ENCODE data around the gene ADAMTS17. TPM values are rescaled to one million over a fixed set of nuclear protein-coding genes. Genes with fewer than 3 reads are reported as not detected.

ADAMTS17 gene
- total RNA-seq, 1 donor from 2014 or later: 6.2 TPM

GRCh38 chr15:100007609-100008008 lies 334.2 kb downstream of the ADAMTS17 start:
- H3K4me1 ChIP-seq: no peaks in the 10 kb centered on the region
- no peak for TF ChIP-seq CTCF (IDR thresholded peaks at IDR 0.05)
- intact Hi-C loops (cut with DNase I): no loop called here

GRCh38 chr15:100005715-100006114 lies 336.1 kb downstream of the ADAMTS17 start:
- TF ChIP-seq CTCF (IDR thresholded peaks at IDR 0.05): no peak
- DNase-seq: peak; percentile 28
- Histone ChIP-seq H3K4me1 (no peaks in the 10 kb centered on the region), H3K27ac (no peak overlapping the region), H3K4me3 (no peak overlapping the region), H3K36me3 (no peaks in the 10 kb centered on the region), H3K27me3 (no peaks in the 10 kb centered on the region), H3K9me3 (no peaks in the 10 kb centered on the region)
- intact Hi-C loops (cut with DNase I): no loop called here
- ATAC-seq: no peak

More at GRCh38 chr15:100007609-100008008, 334.2 kb downstream of the ADAMTS17 start:
- no peaks in the 10 kb centered on the region for H3K9me3 ChIP-seq
- H3K27ac ChIP-seq: no peak overlapping the region
- DNase-seq (no peak), ATAC-seq (no peak)
- H3K36me3 ChIP-seq: no peaks in the 10 kb centered on the region
- no peak overlapping the region for H3K4me3 ChIP-seq
- no peaks in the 10 kb centered on the region for H3K27me3 ChIP-seq

GRCh38 chr15:100005013-100005412 lies 336.8 kb downstream of the ADAMTS17 start:
- no peaks in the 10 kb centered on the region for H3K36me3 ChIP-seq
- no peak overlapping the region for H3K4me3 ChIP-seq
- no peaks in the 10 kb centered on the region for H3K27me3 ChIP-seq
- DNase-seq (no peak), ATAC-seq (no peak)
- intact Hi-C loops (cut with DNase I): no loop called here
- no peaks in the 10 kb centered on the region for H3K9me3 ChIP-seq
- H3K27ac ChIP-seq: no peak overlapping the region
- no peak for TF ChIP-seq CTCF (IDR thresholded peaks at IDR 0.05)
- H3K4me1 ChIP-seq: no peaks in the 10 kb centered on the region

- Histone ChIP-seq H3K27me3 (no peaks in the 10 kb centered on the region), H3K36me3 (no peaks in the 10 kb centered on the region), H3K4me3 (no peak overlapping the region), H3K27ac (no peak overlapping the region), H3K4me1 (no peaks in the 10 kb centered on the region), H3K9me3 (no peaks in the 10 kb centered on the region)
- no peak for TF ChIP-seq CTCF (IDR thresholded peaks at IDR 0.05)
- DNase-seq: peak; percentile 46
- no peak for ATAC-seq
- intact Hi-C loops (cut with DNase I): no loop called here
Measured at GRCh38 chr15:100002787-100003536, 338.8 kb downstream of the ADAMTS17 start.

- Histone ChIP-seq H3K36me3 (no peaks in the 10 kb centered on the region), H3K4me3 (no peak overlapping the region), H3K27ac (no peak overlapping the region), H3K9me3 (no peaks in the 10 kb centered on the region), H3K4me1 (no peaks in the 10 kb centered on the region), H3K27me3 (no peaks in the 10 kb centered on the region)
- intact Hi-C loops (cut with DNase I): no loop called here
- ATAC-seq (no peak), DNase-seq (peak; percentile 33)
- no peak for TF ChIP-seq CTCF (IDR thresholded peaks at IDR 0.05)
Measured at GRCh38 chr15:100002086-100002620, 339.6 kb downstream of the ADAMTS17 start.
